SH-SY5Y (cell line): ENCODE data around the gene WAPL.

Source experiments
- GATA2 ChIP-seq: IDR thresholded peaks from 2 replicates; pipeline ENCODE4 v1.6.1; 2011; ENCODE audit warnings: mild to moderate bottlenecking, low read depth, low read length
- GATA3 ChIP-seq: IDR thresholded peaks from 2 replicates; pipeline ENCODE4 v1.6.1; 2011; ENCODE audit warnings: low read depth, mild to moderate bottlenecking, low read length, moderate library complexity

- no peak for TF ChIP-seq GATA3
- TF ChIP-seq GATA2: no peak
Measured at GRCh38 chr10:86523348-86523747, 1.8 kb upstream of the WAPL start.
